HepG2 (cell line): ENCODE results near the gene FBXL13. TPM values are rescaled to one million over a fixed set of nuclear protein-coding genes. Genes with fewer than 3 reads are reported as not detected.
"Not testable (repeated sequence)": the region's sequence is repeated elsewhere in the genome, so short reads cannot be mapped to it uniquely, and the experiment has no call there.

Source experiments
- ARNT2 ChIP-seq: sonication (generic); formaldehyde crosslinking; IDR thresholded peaks from 2 replicates; pipeline ENCODE4 v1.8.0; 2022; ENCODE audit warnings: mild to moderate bottlenecking, low read depth, missing genetic modification reagents, moderate library complexity
- FOXK1 ChIP-seq: sonication (generic); formaldehyde crosslinking; IDR thresholded peaks from 2 replicates; pipeline ENCODE4 v1.4.0; 2020; ENCODE audit warnings: low read depth, missing genetic modification reagents, borderline replicate concordance
- GABPA ChIP-seq, 2 experiments: IDR thresholded peaks; 2 replicates each; pipeline ENCODE4 v1.6.1; 2011 to 2016; ENCODE audit warnings: low read depth in 2 of 2, low read length in 1 of 2, missing biosample characterization in 1 of 2, missing genetic modification characterization in 1 of 2
- KLF12 ChIP-seq: sonication (generic); formaldehyde crosslinking; IDR thresholded peaks from 2 replicates; pipeline ENCODE4 v1.4.0; 2020; ENCODE audit warnings: missing genetic modification reagents, borderline replicate concordance
- LCORL ChIP-seq, 2 experiments: fragments of 450-650 bp in 1 of 2; sonication (generic) in 1 of 2; formaldehyde crosslinking in 1 of 2; IDR thresholded peaks; 2 replicates each; pipeline versions ENCODE4 v1.5.0 to v1.6.1; 2017 to 2020; ENCODE audit warnings: antibody characterized with exemption in 1 of 2, missing genetic modification reagents in 1 of 2
- NFYC ChIP-seq: IDR thresholded peaks from 2 replicates; pipeline ENCODE4 v1.6.1; 2016; ENCODE audit warnings: missing genetic modification reagents, missing compliant biosample characterization
- POLR2G ChIP-seq: fragments of 200-400 bp; formaldehyde crosslinking; IDR thresholded peaks from 2 replicates; pipeline ENCODE4 v1.6.1; 2018; ENCODE audit warnings: mild to moderate bottlenecking, low read depth, low read length, moderate library complexity
- SIX4 ChIP-seq: sonication (generic); formaldehyde crosslinking; IDR thresholded peaks from 2 replicates; pipeline ENCODE4 v1.4.0; 2020; ENCODE audit warnings: missing genetic modification reagents
- THAP9 ChIP-seq: sonication (generic); formaldehyde crosslinking; IDR thresholded peaks from 2 replicates; pipeline ENCODE4; 2020; ENCODE audit warnings: missing genetic modification reagents, mild to moderate bottlenecking, borderline replicate concordance
- ZBTB20 ChIP-seq: sonication (generic); formaldehyde crosslinking; IDR thresholded peaks from 2 replicates; pipeline ENCODE4 v1.8.1; 2023; ENCODE audit warnings: missing genetic modification reagents, low read depth, mild to moderate bottlenecking, borderline replicate concordance
- ZBTB7A ChIP-seq: sonication (generic); formaldehyde crosslinking; IDR thresholded peaks from 2 replicates; pipeline ENCODE4 v1.8.0; 2022; ENCODE audit warnings: mild to moderate bottlenecking, missing genetic modification reagents
- ZNF205 ChIP-seq: IDR thresholded peaks from 2 replicates; pipeline ENCODE4 v1.6.1; 2018; ENCODE audit warnings: missing biosample characterization, missing genetic modification reagents
- ZNF350 ChIP-seq: sonication (generic); formaldehyde crosslinking; IDR thresholded peaks from 2 replicates; pipeline ENCODE4 v1.4.0; 2020; ENCODE audit warnings: mild to moderate bottlenecking, low read depth, missing genetic modification reagents, borderline replicate concordance
- ZNF788 ChIP-seq: sonication (generic); formaldehyde crosslinking; IDR thresholded peaks from 2 replicates; pipeline ENCODE4 v1.5.0; 2020; ENCODE audit warnings: mild to moderate bottlenecking, missing genetic modification reagents, borderline replicate concordance
- ZNF792 ChIP-seq: IDR thresholded peaks from 2 replicates; pipeline ENCODE4 v1.6.1; 2016
- ZNF891 ChIP-seq: sonication (generic); formaldehyde crosslinking; IDR thresholded peaks from 2 replicates; pipeline ENCODE4 v1.5.0; 2020; ENCODE audit warnings: mild to moderate bottlenecking, missing genetic modification reagents
- polyA plus RNA-seq, 8 experiments: library from polyadenylated mRNA; depleted of rRNA in 3 of 8; stranded (reverse) in 7 of 8; unstranded in 1 of 8; fragments of >200 nt; fragmentation: Illumina TruSeq in 4 of 8; extraction: Trizol in 4 of 8; gene quantifications; 2 replicates each; pipeline versions ENCODE4 v1.2.1 to v1.2.3, GENCODE V29; 2011 to 2016; ENCODE audit warnings: low read depth in 4 of 8, missing spikeins in 1 of 8, mixed read lengths in 1 of 8; ENCODE audit not compliant: insufficient read depth in 1 of 8
- total RNA-seq, 5 experiments: library from RNA; depleted of rRNA; stranded (reverse); fragments of >200 nt; fragmentation: Illumina TruSeq; extraction: Trizol; gene quantifications; 2 replicates each; pipeline ENCODE4 v1.2.3, GENCODE V29; 2016; ENCODE audit warnings: low read depth in 1 of 5
- TF ChIP-seq, protein P1 (sequence below): sonication (generic); formaldehyde crosslinking; IDR thresholded peaks from 2 replicates; pipeline ENCODE4 v1.5.1; 2020; ENCODE audit warnings: mild to moderate bottlenecking, missing genetic modification reagents, moderate library complexity
- TF ChIP-seq, protein P2 (sequence below): sonication (generic); formaldehyde crosslinking; IDR thresholded peaks from 2 replicates; pipeline ENCODE4 v1.8.0; 2022; ENCODE audit warnings: mild to moderate bottlenecking, missing genetic modification reagents, borderline replicate concordance

The FBXL13 gene
- total and polyA plus RNA-seq, 2 of the 13 experiments (the other 11 are each of a cell fraction or from before 2014, with no cell fraction given) = 0.24 to 0.77 TPM

GRCh38 chr7:103037823-103038739 is 36.5 kb downstream of the FBXL13 start (continued):
- TF ChIP-seq, protein P1, sequence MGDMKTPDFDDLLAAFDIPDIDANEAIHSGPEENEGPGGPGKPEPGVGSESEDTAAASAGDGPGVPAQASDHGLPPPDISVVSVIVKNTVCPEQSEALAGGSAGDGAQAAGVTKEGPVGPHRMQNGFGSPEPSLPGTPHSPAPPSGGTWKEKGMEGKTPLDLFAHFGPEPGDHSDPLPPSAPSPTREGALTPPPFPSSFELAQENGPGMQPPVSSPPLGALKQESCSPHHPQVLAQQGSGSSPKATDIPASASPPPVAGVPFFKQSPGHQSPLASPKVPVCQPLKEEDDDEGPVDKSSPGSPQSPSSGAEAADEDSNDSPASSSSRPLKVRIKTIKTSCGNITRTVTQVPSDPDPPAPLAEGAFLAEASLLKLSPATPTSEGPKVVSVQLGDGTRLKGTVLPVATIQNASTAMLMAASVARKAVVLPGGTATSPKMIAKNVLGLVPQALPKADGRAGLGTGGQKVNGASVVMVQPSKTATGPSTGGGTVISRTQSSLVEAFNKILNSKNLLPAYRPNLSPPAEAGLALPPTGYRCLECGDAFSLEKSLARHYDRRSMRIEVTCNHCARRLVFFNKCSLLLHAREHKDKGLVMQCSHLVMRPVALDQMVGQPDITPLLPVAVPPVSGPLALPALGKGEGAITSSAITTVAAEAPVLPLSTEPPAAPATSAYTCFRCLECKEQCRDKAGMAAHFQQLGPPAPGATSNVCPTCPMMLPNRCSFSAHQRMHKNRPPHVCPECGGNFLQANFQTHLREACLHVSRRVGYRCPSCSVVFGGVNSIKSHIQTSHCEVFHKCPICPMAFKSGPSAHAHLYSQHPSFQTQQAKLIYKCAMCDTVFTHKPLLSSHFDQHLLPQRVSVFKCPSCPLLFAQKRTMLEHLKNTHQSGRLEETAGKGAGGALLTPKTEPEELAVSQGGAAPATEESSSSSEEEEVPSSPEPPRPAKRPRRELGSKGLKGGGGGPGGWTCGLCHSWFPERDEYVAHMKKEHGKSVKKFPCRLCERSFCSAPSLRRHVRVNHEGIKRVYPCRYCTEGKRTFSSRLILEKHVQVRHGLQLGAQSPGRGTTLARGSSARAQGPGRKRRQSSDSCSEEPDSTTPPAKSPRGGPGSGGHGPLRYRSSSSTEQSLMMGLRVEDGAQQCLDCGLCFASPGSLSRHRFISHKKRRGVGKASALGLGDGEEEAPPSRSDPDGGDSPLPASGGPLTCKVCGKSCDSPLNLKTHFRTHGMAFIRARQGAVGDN (CRISPR knock-in tag) = peak; percentile 82
- TF ChIP-seq FOXK1 (CRISPR knock-in tag) (peak; percentile 77), SIX4 (CRISPR knock-in tag) (0 out of 2 replicates have a peak, but pooled peaks have one; percentile 5), ZNF891 (CRISPR knock-in tag) (peak; percentile 76; the same call in 1 of the 2 replicates), NFYC (CRISPR knock-in tag) (0 out of 2 replicates have a peak, but pooled peaks have one; percentile 18), ZNF205 (CRISPR knock-in tag) (peak; percentile 59; the same call in 1 of the 2 replicates), POLR2G (0 out of 2 replicates have a peak, but pooled peaks have one; percentile 28), LCORL (CRISPR knock-in tag; IDR thresholded peaks at IDR 0.05) (peak; percentile 46; the same call in 1 of the 2 replicates), KLF12 (CRISPR knock-in tag) (0 out of 2 replicates have a peak, but pooled peaks have one; percentile 15), ZBTB7A (0 out of 2 replicates have a peak, but pooled peaks have one; percentile 25), ARNT2 (CRISPR knock-in tag) (0 out of 2 replicates have a peak, but pooled peaks have one; percentile 33), ZNF792 (CRISPR knock-in tag) (0 out of 2 replicates have a peak, but pooled peaks have one; percentile 62), GABPA (CRISPR knock-in tag; IDR thresholded peaks at IDR 0.05; ENCODE audit: low read depth) (0 out of 2 replicates have a peak, but pooled peaks have one; percentile 24), ZBTB20 (CRISPR knock-in tag) (peak; percentile 48; the same call in 1 of the 2 replicates), ZNF350 (CRISPR knock-in tag) (peak; percentile 68; the same call in 1 of the 2 replicates), THAP9 (CRISPR knock-in tag) (peak; percentile 81; the same call in 1 of the 2 replicates), ZNF788 (CRISPR knock-in tag) (peak; percentile 58; the same call in 1 of the 2 replicates)
- not testable (repeated sequence) for TF ChIP-seq LCORL (IDR thresholded peaks at IDR 0.05); GABPA (IDR thresholded peaks at IDR 0.05; ENCODE audit: low read depth, low read length)
- TF ChIP-seq, protein P2, sequence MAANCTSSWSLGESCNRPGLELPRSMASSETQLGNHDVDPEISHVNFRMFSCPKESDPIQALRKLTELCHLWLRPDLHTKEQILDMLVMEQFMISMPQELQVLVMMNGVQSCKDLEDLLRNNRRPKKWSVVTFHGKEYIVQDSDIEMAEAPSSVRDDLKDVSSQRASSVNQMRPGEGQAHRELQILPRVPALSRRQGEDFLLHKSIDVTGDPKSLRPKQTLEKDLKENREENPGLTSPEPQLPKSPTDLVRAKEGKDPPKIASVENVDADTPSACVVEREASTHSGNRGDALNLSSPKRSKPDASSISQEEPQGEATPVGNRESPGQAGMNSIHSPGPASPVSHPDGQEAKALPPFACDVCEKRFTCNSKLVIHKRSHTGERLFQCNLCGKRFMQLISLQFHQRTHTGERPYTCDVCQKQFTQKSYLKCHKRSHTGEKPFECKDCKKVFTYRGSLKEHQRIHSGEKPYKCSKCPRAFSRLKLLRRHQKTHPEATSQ (CRISPR knock-in tag) = peak; percentile 21; the same call in 1 of the 2 replicates
